ENCODE results near the gene RYR1.
A peak's percentile ranks its signal among the peaks of the same experiment; 100 is the strongest.
"Not testable (repeated sequence)": the region's sequence is repeated elsewhere in the genome, so short reads cannot be mapped to it uniquely, and the experiment has no call there.

Gene RYR1

DNA sequence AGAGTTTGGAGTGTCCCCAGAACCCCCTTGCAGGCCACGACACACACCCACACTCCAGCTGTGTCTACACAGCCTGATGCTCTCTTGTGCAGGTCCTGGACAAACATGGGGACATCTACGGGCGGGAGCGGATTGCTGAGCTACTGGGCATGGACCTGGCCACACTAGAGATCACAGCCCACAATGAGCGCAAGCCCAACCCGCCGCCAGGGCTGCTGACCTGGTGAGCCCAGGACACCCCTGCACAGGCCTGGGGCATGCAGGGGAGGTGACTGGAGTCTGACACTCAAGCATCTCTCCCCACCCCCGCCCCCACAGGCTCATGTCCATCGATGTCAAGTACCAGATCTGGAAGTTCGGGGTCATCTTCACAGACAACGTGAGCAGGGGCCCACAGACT is 144.3 kb downstream of the RYR1 start:
- DNase-seq, result no peak

DNA sequence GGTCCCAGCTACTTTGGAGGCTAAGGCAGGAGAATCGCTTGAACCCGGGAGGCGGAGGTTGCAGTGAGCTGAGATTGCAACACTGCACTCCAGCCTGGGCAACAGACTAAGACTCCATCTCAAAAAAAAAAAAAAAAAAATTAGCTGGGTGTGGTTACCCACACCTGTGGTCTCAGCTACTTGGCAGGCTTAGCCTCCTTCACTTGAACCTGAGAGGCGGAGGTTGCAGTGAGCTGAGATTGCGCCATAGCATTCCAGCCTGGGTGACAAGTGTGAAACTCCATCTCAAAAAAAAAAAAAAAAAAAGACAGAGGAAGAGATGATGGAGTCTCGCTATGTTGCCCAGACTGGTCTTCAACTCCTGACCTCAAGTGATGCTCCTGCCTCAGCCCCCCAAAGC is 145.8 kb downstream of the RYR1 start:
- not testable (repeated sequence) for DNase-seq

DNA sequence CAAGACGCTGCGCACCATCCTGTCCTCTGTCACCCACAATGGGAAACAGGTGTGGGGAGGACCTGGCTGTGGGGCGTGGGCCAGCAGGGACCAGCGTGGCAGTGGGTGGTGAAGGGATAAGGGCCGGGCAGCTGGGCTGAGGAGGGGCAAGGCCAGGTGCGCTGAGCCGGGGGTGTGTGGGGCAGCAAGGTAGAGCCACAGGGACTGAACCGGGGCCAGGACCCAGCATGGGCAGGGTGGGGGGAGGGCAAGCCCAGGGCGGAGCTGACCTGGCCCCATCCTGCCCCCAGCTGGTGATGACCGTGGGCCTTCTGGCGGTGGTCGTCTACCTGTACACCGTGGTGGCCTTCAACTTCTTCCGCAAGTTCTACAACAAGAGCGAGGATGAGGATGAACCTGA is 146.6 kb downstream of the RYR1 start:
- no peak for DNase-seq

DNA sequence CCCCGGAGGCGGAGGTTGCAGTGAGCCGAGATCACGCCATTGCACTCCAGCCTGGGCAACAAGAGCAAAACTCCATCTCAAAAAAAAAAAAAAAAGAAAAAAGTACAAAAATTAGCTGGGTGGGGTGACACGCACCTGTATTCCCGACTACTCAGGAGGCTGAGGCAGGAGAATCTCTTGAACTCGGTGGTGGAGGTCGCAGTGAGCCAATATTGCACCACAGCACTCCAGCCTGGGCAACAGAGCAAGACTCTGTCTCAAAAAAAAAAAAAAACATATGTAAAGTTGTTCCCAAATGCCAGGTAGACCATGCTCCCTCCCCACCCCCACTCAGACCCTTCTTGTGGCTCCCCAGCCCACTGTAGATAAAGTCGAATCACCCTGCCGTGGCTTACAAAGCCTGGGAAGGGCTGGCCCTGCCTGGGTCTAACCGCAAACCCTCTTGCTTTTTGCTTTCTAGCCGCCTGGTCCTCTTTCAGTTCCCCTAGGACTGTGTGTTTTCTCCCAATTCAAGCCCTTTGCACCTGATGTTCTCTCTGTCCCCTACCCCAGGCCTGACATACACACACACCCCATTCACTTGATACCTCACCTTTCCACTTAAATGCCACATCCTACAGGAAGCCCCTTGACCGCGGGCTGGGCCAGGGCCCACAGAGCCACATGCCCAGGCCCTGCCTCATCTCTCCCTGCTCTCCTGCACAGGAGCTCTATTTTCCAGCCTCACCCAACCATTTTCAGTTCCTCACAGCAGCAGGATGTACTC is 149.9 kb downstream of the RYR1 start:
- DNase-seq, result no peak

DNA sequence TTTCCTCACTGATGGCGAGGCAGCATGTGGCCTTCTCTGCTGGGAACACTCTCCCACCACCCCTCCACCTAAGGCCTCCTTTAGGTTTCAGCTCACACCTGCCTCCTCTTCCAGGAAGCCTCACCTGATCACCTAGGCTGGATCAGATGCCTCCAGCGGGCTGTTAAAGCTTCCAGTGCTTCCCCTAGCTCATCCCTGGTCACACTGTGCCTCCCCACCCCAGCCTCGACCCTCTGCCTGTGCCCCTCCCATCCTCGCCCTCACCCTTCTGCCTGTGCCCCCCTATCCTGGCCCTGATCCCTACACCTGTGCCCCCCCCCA is 150.5 kb downstream of the RYR1 start:
- no peak for DNase-seq

DNA sequence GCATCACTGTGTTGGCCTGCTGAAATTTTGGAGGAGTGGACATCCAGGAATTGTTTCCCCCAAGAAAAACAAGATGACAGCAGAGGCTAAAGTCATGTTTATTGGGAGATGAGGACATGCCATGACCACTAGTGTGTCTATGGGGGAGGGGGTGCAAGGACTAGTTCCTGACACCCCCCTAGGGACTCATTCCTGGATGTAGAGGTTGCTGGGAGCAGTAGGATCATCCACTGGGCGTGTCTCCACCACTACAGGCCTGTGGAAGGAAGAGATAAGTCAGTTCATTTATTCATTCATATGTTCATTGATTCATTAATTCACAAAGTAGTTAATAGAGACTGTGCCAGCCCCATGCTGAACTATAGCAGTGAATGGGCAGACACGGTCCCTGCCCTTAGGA is 154.1 kb downstream of the RYR1 start:
- DNase-seq, result no peak

DNA sequence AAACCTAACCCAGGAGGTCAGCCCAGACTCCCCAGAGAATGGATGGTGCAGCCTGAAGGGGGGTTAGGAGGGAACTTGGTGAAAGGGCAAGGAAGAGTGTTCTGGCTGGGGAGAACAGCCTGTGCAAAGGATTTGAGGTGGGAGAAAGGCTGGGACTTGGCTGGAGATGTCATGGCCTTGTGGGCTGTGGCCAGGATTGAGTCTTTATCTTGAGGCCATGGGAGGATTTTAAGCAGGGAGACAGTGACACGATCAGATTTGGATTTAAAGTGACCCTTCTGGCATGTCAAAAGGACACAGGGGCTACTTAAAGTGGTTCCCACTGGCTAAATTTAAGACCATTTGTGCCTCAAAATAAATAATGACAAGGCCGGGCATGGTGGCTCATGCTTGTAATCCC is 154.6 kb downstream of the RYR1 start:
- no peak for DNase-seq

DNA sequence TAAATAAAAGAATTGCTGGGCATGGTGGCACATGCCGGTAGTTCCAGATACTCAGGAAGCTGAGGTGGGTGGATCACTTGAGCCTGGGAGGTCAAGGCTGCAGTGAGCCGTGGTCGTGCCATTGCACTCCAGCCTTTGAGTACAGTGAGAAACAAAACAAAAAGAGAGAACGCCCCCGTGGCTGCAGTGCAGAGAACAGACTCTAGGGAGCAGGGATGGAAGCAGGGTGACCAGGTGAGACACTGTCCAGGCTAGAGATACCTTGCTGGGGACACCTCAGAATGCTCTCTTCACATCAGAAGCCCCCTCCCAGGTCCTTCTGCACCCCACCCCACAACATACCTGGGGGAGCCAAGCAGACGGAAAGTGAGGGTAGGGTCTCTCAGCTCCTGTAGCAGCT is 159.4 kb downstream of the RYR1 start:
- no peak for DNase-seq

DNA sequence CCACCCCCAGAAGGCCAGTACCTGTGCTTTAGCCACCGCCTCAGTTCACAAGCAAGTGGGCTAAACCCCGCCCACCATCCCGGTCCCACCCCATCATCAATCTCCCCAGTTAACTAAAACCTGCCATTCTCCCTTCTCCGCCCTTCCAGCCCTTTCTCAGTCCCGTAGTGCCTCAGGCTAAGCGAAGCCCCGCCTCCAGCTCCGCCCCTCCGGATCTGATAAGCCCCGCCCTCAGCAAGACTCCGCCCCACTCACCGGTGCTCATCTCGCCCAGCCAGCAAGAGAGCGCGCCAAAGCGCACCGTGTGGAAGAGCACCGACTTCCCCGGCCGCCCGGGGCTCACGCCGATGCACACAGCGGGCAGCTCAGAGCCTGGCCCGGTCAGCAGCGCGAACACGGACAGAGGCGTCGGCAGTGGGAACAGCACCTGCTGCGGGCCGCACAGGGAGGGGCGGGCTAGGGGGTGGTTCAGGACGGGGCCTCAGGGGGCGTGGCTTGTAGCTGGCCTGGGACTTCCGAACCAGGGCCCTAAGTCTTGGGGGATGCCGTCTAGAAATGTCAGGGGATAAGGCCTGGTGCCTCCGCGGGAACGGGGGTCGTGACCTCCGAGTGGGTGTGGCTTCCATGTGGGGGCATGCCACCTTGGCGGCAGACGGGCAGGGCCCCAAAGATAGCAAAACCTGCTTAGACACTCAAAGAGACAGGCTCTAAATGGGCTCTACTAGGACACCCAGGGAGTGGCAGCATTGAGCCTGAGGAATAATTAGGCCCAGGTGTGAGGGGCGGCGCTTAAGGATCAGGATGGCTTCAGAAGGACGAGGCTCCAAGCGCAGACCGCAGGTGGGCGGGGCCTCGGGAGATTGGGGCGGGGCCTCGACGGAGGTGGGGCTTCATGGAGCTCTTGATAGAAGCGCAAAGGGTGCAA is 162.8 kb downstream of the RYR1 start:
- DNase-seq, result no peak

DNA sequence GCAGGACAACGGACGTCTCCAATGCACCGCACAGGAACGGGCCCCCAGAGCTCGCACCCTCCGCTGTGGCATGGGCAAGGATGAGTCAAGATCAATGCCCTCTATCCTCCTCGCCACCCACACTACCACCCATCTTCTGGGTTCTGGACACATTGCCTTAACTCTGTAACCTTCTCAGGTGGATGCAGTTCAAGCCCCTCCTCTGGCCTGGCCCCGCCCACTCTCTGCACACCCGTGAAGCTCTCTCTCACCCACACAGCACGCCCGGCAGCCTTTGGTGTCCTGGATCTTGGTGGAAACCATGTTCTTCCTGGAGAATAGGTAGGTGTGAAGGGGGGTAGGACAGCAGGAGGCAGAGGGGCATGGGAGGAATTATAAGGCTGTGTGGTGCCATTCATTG is 163.6 kb downstream of the RYR1 start:
- DNase-seq, result no peak

DNA sequence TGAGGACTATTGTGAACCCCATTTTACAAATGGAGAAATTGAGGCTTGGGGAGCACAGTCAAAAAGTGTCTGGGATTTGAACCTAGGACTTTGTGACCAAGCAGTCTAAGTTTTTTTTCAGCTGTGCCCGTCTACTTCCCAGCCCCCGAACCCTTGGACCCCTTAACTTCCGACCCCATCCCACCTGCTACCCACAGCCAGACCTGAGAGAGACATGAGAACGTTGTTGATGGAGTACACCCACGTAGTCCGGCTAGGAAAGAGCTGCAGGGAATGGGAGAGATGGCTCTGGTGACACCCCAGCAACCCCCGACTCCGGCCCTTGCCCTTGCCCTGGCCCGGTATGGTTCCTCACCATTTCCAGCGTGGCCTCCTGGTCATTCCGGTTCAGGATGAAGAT is 166.2 kb downstream of the RYR1 start:
- DNase-seq, result no peak

DNA sequence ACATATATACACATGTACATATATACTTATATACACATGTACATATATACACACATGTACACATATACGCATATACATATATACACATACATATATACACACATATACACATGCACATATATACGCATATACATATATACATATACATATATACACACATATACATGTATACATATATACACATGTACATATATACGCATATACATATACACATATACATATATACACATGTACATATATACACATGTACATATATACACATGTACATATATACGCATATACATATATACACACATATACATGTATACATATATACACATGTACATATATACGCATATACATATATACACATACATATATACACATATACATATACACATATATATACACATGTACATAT is 169.4 kb downstream of the RYR1 start:
- not testable (repeated sequence) for DNase-seq

DNA sequence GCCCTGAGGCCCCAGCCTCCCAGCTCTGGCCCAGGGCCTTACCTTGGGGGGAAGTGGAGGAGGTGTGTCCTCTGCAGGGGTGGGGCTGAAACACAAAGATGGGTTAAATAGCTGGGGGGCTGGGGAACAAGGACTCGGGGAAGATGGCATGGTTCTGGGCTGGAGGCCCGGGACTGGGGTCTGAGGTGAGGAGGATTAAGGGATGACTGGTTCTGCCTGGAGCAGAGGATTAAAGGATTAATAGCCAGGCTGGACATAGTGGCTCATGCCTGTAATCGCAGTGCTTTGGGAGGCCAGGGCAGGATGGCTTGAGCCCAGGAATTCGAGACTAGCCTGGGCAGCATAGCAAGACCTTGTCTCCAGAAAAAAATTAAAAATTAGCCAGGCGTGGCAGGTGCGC is 172.6 kb downstream of the RYR1 start:
- DNase-seq, result no peak

DNA sequence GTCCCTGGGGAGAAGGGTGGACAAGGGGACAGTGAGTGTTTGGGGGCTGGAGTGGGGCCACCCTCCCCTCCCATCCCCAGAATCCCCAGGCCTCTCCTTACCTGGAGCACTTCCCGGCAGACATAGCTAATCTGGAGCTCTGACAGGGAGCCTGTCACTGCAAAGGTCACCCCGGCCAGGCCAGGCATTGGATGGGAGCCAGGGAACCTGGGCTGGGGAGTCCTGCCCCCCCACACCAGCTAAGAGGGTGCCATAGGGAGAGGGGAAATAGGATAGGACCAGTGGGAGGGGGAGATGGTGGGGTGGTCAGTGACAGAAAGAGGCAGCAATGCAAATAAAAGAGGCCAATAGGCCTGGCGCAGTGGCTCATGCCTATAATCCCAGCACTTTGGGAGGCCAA is 180.8 kb downstream of the RYR1 start:
- no peak for DNase-seq

DNA sequence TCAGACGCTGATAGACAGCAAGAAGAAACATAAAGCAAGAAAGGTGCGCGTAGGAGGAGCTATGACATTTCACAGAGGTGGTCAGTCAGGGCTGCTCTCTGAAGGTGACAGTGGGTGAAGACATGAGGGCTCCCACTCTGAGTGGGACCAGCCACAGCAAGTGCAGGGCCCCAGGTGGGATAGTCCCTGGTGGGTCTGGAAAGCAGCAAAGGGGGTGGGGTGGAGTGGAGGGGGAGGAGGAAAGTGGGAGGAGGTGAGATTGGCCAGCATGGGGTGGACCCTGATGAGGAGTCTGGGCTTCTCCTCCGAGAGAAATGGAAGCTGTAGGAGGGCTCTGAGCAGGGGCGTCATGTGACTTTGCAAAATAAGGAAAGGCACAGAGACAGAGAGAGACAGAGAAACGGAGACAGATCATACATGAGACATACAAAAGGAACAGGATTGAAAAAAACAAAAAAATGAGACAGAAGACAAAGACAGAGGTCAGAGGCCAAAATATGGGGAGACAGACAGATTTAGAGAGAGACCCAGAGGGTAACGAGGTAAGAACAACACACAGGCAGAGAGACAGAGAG is 181.6 kb downstream of the RYR1 start:
- DNase-seq, result no peak

DNA sequence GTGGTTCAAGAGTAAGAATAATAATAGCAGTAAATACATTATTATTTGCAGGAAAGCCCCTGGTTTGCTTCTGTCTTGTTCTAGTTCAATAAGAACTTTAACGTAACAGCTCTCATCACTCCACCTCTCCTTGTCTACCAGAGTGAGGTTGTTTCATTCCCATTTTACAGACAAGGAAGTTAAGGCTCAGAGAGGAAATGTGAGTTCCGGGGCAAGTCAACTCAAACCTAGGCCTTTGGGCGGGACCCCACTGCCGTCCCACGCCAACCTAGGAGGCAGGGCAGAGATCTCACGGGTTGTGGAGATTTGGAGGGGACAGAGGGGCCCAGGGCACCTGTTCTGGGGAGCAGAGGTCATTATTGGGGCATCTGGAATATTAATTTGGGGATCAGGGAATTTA is 182.8 kb downstream of the RYR1 start:
- DNase-seq, result no peak

DNA sequence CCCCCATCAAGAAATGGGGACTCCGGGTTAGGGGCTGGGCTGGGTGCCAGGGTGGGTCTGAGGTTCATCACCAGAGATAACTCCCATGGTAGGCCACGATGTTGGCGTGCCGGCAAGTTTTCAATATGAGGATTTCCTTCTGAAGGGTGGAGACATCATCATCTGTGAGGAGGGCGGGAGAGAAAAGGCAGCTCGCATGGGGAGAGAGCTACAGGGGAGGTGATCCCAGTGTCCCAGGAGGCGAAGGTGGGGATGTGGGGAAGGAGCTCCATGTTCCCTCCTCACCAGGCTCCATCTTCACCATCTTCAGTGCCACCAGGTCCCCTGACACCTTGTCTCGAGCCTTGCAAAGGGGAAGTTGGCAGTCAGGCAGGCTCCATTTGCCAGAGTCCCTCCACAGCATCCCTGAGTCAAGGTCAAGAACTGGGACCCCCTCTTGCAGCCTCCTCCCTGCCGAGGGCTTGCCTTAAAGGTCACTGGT is 183.8 kb downstream of the RYR1 start:
- DNase-seq, result no peak

DNA sequence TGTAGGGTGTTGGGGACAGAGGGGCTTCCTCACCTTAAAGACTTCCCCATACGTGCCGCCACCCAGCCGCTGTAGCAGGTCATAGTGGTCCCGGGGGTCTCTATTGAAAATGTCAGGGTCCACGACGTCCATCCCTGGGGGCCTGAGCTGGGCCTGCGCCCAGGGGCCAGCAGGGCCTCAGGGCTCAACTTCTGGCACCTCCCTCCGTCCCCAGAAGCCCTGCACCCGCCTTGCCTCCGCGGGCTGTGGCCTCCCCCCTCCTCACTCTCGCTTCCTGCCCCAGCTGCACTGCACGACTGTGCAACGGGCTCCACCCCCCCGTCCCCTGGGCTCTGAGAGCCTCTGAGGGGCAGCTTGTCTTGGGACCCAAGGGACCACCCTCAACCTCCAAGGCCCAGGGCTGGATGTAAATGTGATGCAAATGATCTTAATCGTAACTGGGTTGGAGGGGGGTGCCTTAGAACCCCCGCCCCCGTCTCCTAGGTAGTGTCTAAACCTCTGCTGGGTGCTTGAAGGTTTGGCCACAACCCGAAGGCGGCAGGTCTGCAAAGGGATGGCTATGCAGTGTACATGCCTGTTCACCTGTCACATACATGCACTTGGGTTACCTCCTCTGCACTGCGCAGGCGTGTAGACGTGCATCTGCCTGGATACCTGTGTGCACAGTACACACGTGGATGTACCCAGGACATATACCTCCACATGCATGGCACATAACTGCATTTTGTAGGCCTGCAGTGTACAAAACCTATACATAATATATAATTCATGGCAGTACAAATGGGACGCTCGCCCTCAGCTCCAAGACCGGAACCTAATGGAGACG is 184.5 kb downstream of the RYR1 start, which contains the start of gene MAP4K1:
TSS of gene MAP4K1 (minus strand) at position 190 of the 826 bp plus-strand sequence. CDS start at position 132, 58 bp downstream.
- peak; percentile 45 for DNase-seq

DNA sequence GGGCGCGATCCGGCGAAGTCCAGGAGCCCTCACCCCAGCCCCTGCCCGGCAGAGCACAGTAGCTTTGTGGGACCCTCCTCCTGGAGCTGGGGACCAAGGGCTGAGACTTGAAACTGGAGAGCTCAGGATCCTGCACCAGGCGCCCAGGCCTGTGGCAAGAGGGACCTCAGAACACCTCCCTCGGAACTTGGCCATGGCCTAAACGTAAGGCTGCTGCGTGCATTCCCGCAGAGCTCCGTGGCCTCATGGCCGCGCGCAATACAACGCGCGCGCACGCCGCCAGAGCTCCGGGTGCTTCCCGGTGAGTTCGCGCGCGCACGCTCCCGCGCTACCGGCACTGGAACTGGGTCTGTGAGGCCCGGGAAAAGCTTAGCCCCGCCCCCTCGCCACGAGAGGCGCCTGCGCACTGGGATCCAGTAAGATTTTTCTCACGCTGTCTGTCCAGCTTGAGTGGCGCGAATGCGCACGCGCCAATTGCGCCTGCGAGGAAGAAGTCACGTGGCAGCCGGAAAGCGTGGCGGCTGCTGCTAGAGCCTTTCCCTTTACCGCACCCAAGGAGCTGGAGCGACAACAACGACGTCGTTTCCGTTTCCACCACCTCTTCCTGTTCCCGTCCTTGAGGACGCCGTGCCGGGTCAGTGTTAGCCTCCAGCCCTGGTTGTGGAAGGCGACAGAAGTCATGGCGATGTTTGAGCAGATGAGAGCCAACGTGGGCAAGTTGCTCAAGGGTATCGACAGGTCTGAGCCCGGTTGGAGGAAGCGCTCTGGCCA is 185.3 kb downstream of the RYR1 start, which contains the start of gene EIF3K:
TSS of gene EIF3K (plus strand) at position 599 of the 771 bp plus-strand sequence. CDS start at position 680, 81 bp downstream.
- DNase-seq, result peak; percentile 95

DNA sequence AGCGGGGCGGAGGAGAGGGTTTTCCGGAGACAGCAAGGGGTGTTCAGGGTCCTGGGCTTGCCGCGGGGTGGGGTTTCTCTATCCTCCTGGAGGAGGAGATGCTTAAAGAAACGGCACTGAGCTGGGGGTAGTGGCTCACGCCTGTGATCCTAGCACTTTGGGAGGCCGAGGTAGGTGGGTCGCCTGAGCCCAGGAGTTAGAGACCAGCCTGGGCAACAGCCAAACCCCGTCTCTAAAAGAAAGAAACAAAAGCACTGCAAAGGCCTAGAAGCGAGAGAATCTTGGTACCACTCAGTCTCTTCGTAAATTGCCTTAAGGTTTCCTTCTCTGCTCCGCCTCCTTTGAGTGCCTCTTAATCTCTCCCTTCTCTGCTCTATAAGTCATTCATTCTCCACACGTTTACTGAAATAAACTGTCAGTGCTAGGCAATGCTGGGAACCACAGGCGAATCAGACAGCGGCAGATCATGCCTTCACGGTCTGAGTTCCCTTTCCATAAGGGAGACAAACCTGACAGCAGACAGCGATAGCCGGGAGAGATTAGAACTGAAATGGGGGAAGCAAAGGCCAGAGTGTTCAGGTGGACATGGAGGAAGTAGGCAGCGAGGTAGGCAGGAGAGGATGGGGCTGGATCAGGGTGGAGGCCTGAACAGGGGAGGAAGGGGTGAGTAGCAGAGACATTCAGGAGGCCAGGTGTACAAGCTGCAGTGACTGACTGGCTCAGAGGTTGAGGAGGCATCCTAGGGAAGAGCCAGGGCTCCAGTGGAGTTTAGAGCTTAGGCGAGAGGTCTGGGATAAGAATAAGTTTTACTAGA is 186.1 kb downstream of the RYR1 start:
- DNase-seq, result no peak

DNA sequence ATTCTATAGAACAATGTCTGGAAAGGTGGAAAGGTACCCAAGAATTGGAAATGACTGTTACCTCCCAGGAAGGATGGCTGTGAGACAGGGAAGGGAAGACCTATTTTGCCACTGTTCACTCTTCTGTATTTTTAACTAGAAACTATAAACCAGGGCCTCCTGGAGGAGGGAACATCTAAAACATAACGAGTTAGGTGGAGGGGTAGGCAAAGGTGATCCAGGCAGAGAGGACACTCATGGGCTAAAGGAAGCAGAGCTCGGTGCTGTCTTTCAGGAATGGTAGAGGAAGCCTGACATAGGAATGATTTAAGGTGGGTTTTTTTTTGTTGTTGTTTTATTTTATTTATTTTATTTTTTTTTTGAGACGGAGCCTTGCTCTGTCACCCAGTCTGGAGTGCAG is 191.3 kb downstream of the RYR1 start:
- DNase-seq, result no peak
